Measurements from ENCODE around the gene TOM1. TPM values are rescaled to one million over a fixed set of nuclear protein-coding genes. Genes with fewer than 3 reads are reported as not detected.

TOM1 gene
- total and polyA plus RNA-seq, 10 donors = 19.9 to 92.1 (median 49.8) TPM

- peaks cover 25 to 96% (median 78%) of the 10 kb centered on the region in 6 donors for H3K4me1 ChIP-seq
- 86 to 95% (median 90%) methylated on average over 7 of the region's 7 CpGs for WGBS, 5 donors
- H3K27me3 ChIP-seq (replicated peaks in 1 of 7) = no peaks in the 10 kb centered on the region
- H3K36me3 ChIP-seq = peaks cover 0 to 44% (median 7%) of the 10 kb centered on the region in 6 donors
- peak; percentile 36 for DNase-seq
- H3K27ac ChIP-seq = peak overlapping the region in 3 of 8 donors; percentile 59 to 77 (median 74)
- TF ChIP-seq CTCF (IDR thresholded peaks at IDR 0.05 in 8 of 11, conservative IDR thresholded peaks at IDR 0.05 in 3 of 11) = no peak
- intact Hi-C loops (cut with DNase I; ENCODE audit: low total_unique reads) = no loop called here
- H3K9me3 ChIP-seq = no peaks in the 10 kb centered on the region
- no peak overlapping the region for H3K4me3 ChIP-seq
Measured at GRCh38 chr22:35307892-35308291, 8.2 kb downstream of the TOM1 start.

- Histone ChIP-seq H3K9me3 (no peaks in the 10 kb centered on the region), H3K36me3 (peaks cover 0 to 44% (median 7%) of the 10 kb centered on the region in 6 donors), H3K4me3 (peak overlapping the region in 1 of 8 donors; percentile 16), H3K27me3 (replicated peaks in 1 of 7) (no peaks in the 10 kb centered on the region), H3K27ac (peak overlapping the region in 5 of 8 donors; percentile 30 to 77 (median 63)), H3K4me1 (peaks cover 29 to 96% (median 82%) of the 10 kb centered on the region in 6 donors)
- WGBS, 5 donors = 31 to 54% (median 37%) methylated on average over 6 of the region's 6 CpGs
- intact Hi-C loops (cut with DNase I; ENCODE audit: low total_unique reads) = no loop called here
- DNase-seq = no peak
- TF ChIP-seq POLR2AphosphoS5 (IDR thresholded peaks at IDR 0.05) (no peak), CTCF (IDR thresholded peaks at IDR 0.05 in 8 of 11, conservative IDR thresholded peaks at IDR 0.05 in 3 of 11) (no peak), POLR2A (IDR thresholded peaks at IDR 0.05) (no peak)
Measured at GRCh38 chr22:35308480-35309021, 8.9 kb downstream of the TOM1 start.

GRCh38 chr22:35310556-35311550 lies 11.2 kb downstream of the TOM1 start:
- WGBS, 5 donors = 70 to 82% (median 77%) methylated on average over 16 to 18 of the region's 18 CpGs

GRCh38 chr22:35311551-35311999 lies 11.9 kb downstream of the TOM1 start:
- intact Hi-C loops (cut with DNase I; ENCODE audit: low total_unique reads) = no loop called here
- no peak overlapping the region for H3K4me3 ChIP-seq
- H3K27me3 ChIP-seq (replicated peaks in 1 of 7) = no peaks in the 10 kb centered on the region
- peak; percentile 67 for DNase-seq
- WGBS, 5 donors = 79 to 91% (median 90%) methylated on average over 7 to 8 of the region's 8 CpGs
- H3K4me1 ChIP-seq = peaks cover 25 to 95% (median 83%) of the 10 kb centered on the region in 6 donors
- peaks cover 0 to 56% (median 7%) of the 10 kb centered on the region in 6 donors for H3K36me3 ChIP-seq
- H3K9me3 ChIP-seq = no peaks in the 10 kb centered on the region
- H3K27ac ChIP-seq = peak overlapping the region in 4 of 8 donors; percentile 1 to 72 (median 15)
- TF ChIP-seq POLR2AphosphoS5 (IDR thresholded peaks at IDR 0.05) (no peak), CTCF (IDR thresholded peaks at IDR 0.05 in 8 of 11, conservative IDR thresholded peaks at IDR 0.05 in 3 of 11) (no peak), POLR2A (IDR thresholded peaks at IDR 0.05) (no peak)

More at GRCh38 chr22:35310556-35311550, 11.2 kb downstream of the TOM1 start:
- DNase-seq = peak; percentile 68
- peaks cover 0 to 50% (median 5%) of the 10 kb centered on the region in 6 donors for H3K36me3 ChIP-seq
- H3K4me1 ChIP-seq = peaks cover 32 to 99% (median 89%) of the 10 kb centered on the region in 6 donors
- H3K4me3 ChIP-seq = no peak overlapping the region
- peak in 1 of 3 donors; percentile 19 for TF ChIP-seq POLR2AphosphoS5 (IDR thresholded peaks at IDR 0.05)
- no peak for TF ChIP-seq POLR2A (IDR thresholded peaks at IDR 0.05)
- H3K27me3 ChIP-seq (replicated peaks in 1 of 7) = no peaks in the 10 kb centered on the region
- H3K27ac ChIP-seq = peak overlapping the region in 4 of 8 donors; percentile 1 to 26 (median 10)
- intact Hi-C loops (cut with DNase I; ENCODE audit: low total_unique reads) = no loop called here
- no peaks in the 10 kb centered on the region for H3K9me3 ChIP-seq
